ENCODE measurements around the gene ADGRV1. TPM values are rescaled to one million over a fixed set of nuclear protein-coding genes. Genes with fewer than 3 reads are reported as not detected.
A peak's percentile ranks its signal among the peaks of the same experiment; 100 is the strongest.
"Not testable (repeated sequence)": the region's sequence is repeated elsewhere in the genome, so short reads cannot be mapped to it uniquely, and the experiment has no call there.

ADGRV1 gene
- polyA plus RNA-seq, 2 of the 4 experiments (the other 2 are of a cell fraction), result 0.70 to 3.7 TPM

- H3K27ac ChIP-seq; DNase-seq (ENCODE audit: low read depth in 1 of 2, low spot score in 1 of 2); H3K9me3 ChIP-seq; POLR2A ChIA-PET; ATAC-seq; H3K4me3 ChIP-seq; FAIRE-seq; H3K4me2 ChIP-seq; H3K4me1 ChIP-seq; CTCF ChIA-PET: not testable (repeated sequence)
- 48% methylated on average over 5 of the region's 6 CpGs for WGBS (ENCODE audit: missing lambda C conversion rate)
These were observed 61.2 kb downstream of the ADGRV1 start for GRCh38 chr5:90619762-90620161.

DNA sequence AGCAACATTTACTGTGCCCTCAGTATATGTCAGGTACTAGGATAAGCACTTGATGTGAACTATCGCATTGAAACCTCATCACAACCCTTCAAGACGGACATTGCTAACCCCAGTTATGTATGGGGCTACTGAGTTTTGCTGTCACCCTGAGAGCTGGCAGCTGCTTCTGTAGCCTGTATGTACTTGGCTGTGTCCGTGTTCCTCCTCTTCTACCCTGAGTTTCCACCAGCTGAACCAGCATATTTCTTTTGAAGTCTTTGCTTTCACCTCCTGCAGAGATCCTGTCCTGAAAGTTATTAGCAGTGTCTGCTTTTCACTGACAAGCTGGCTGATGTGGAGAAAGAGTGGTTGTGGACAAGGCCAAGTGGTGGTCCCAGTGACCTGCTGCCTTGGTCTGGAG, 63.3 kb downstream of the ADGRV1 start:
- WGBS (ENCODE audit: missing lambda C conversion rate), result 20% methylated on average over 3 of the region's 3 CpGs
- Histone ChIP-seq H3K9me3 (no peaks in the 10 kb centered on the region), H3K4me1 (no peaks in the 10 kb centered on the region), H3K27ac (no peak overlapping the region), H3K4me2 (no peak overlapping the region), H3K4me3 (no peak overlapping the region)
- TF ChIP-seq MYC (IDR thresholded peaks at IDR 0.05; ENCODE audit: borderline replicate concordance, low read length) (no peak), TFCP2L1 (CRISPR knock-in tag; IDR thresholded peaks at IDR 0.05) (no peak), FOXS1 (CRISPR knock-in tag; IDR thresholded peaks at IDR 0.05) (no peak), POLR2AphosphoS2 (conservative IDR thresholded peaks at IDR 0.05; ENCODE audit: low read length) (no peak), RARB (CRISPR knock-in tag; IDR thresholded peaks at IDR 0.05) (no peak)
- ChIA-PET POLR2A (no interaction called here), CTCF (interaction anchor here (0.7 to 1.5 kb wide), 2 partner anchors 10 to 181 kb away, joined by 3 read pairs; no protein-coding TSS in a partner anchor)
- FAIRE-seq (no peak), DNase-seq (ENCODE audit: low read depth in 1 of 2, low spot score in 1 of 2) (no peak), ATAC-seq (no peak)

DNA sequence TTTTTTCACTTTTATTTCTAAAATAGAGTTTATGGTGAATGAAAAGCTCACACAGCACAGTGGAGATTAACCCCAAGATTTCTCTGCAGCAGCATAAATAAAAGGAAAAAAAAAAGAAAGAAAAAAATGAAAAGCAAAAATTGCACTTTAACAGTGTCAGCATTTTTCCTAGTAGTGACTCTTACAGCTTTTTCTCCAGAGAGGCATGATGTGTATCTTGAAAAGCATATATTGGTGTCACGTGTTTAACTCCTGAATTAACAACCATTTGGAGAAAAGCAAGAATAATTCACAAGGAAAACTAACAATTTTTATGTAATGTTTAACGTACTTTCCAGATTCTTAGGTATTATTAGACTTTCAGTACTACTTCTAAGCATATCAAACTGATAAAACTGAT, 67.9 kb downstream of the ADGRV1 start:
- CTCF ChIA-PET, result interaction anchor here (0.6 kb wide), 1 partner anchor 150 kb away, joined by 3 read pairs; no protein-coding TSS in a partner anchor
- no peak for FAIRE-seq
- WGBS (ENCODE audit: missing lambda C conversion rate), result 8% methylated on average over 2 of the region's 2 CpGs

GRCh38 chr5:90628492-90628891, 69.9 kb downstream of the ADGRV1 start:
- no peak for ATAC-seq
- POLR2A ChIA-PET, result no interaction called here
- Histone ChIP-seq H3K27ac (no peak overlapping the region), H3K4me1 (no peaks in the 10 kb centered on the region), H3K4me3 (no peak overlapping the region), H3K4me2 (no peak overlapping the region), H3K9me3 (no peaks in the 10 kb centered on the region)
- DNase-seq (ENCODE audit: low read depth in 1 of 2, low spot score in 1 of 2), result no peak
- CTCF ChIA-PET, result no interaction called here
- TF ChIP-seq, protein P1, sequence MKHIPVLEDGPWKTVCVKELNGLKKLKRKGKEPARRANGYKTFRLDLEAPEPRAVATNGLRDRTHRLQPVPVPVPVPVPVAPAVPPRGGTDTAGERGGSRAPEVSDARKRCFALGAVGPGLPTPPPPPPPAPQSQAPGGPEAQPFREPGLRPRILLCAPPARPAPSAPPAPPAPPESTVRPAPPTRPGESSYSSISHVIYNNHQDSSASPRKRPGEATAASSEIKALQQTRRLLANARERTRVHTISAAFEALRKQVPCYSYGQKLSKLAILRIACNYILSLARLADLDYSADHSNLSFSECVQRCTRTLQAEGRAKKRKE (CRISPR knock-in tag; IDR thresholded peaks at IDR 0.05; ENCODE audit: low read depth), result no peak
- TF ChIP-seq NPAS2 (CRISPR knock-in tag; IDR thresholded peaks at IDR 0.05; ENCODE audit: borderline replicate concordance) (no peak), CEBPB (IDR thresholded peaks at IDR 0.05) (no peak), GATA3 (IDR thresholded peaks at IDR 0.05; ENCODE audit: borderline replicate concordance) (no peak), EHMT2 (IDR thresholded peaks at IDR 0.05; ENCODE audit: low read depth) (no peak), CBX8 (IDR thresholded peaks at IDR 0.05) (no peak), HDAC2 (IDR thresholded peaks at IDR 0.05) (no peak), HOXA7 (CRISPR knock-in tag; IDR thresholded peaks at IDR 0.05) (no peak), FOXS1 (CRISPR knock-in tag; IDR thresholded peaks at IDR 0.05) (no peak), NR3C1 (IDR thresholded peaks at IDR 0.05) (no peak)
- TF ChIP-seq, protein P2, sequence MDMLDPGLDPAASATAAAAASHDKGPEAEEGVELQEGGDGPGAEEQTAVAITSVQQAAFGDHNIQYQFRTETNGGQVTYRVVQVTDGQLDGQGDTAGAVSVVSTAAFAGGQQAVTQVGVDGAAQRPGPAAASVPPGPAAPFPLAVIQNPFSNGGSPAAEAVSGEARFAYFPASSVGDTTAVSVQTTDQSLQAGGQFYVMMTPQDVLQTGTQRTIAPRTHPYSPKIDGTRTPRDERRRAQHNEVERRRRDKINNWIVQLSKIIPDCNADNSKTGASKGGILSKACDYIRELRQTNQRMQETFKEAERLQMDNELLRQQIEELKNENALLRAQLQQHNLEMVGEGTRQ (IDR thresholded peaks at IDR 0.05), result no peak
- FAIRE-seq, result no peak
- WGBS (ENCODE audit: missing lambda C conversion rate), result 23% methylated on average over 6 of the region's 6 CpGs

More for the DNA sequence above, 67.9 kb downstream of the ADGRV1 start:
- Histone ChIP-seq H3K4me1 (no peaks in the 10 kb centered on the region), H3K27ac (no peak overlapping the region), H3K4me2 (no peak overlapping the region), H3K4me3 (no peak overlapping the region), H3K9me3 (no peaks in the 10 kb centered on the region)
- ATAC-seq, result no peak
- POLR2A ChIA-PET, result no interaction called here
- DNase-seq (ENCODE audit: low read depth in 1 of 2, low spot score in 1 of 2), result no peak
- peak; percentile 87 for TF ChIP-seq MAFK (IDR thresholded peaks at IDR 0.05; ENCODE audit: partially characterized antibody)
- TF ChIP-seq RCOR1 (IDR thresholded peaks at IDR 0.05; ENCODE audit: low read depth, low read length), result no peak

- FAIRE-seq (no peak), ATAC-seq (no peak), DNase-seq (ENCODE audit: low read depth in 1 of 2, low spot score in 1 of 2) (no peak)
- POLR2A ChIA-PET, result no interaction called here
- 22% methylated on average over 2 of the region's 2 CpGs for WGBS (ENCODE audit: missing lambda C conversion rate)
- no peaks in the 10 kb centered on the region for H3K4me1 ChIP-seq
- H3K9me3 ChIP-seq, result no peaks in the 10 kb centered on the region
- CTCF ChIA-PET, result no interaction called here
- H3K4me2 ChIP-seq, result no peak overlapping the region
- no peak overlapping the region for H3K4me3 ChIP-seq
- H3K27ac ChIP-seq, result no peak overlapping the region
- no peak for TF ChIP-seq CHD2 (IDR thresholded peaks at IDR 0.05; ENCODE audit: low read length, partially characterized antibody)
- no peak for TF ChIP-seq HOXB13 (CRISPR knock-in tag; IDR thresholded peaks at IDR 0.05; ENCODE audit: low read depth)
- no peak for TF ChIP-seq RARB (CRISPR knock-in tag; IDR thresholded peaks at IDR 0.05)
- TF ChIP-seq BHLHE40 (IDR thresholded peaks at IDR 0.05; ENCODE audit: low read depth, low read length), result no peak
- TF ChIP-seq, protein P3, sequence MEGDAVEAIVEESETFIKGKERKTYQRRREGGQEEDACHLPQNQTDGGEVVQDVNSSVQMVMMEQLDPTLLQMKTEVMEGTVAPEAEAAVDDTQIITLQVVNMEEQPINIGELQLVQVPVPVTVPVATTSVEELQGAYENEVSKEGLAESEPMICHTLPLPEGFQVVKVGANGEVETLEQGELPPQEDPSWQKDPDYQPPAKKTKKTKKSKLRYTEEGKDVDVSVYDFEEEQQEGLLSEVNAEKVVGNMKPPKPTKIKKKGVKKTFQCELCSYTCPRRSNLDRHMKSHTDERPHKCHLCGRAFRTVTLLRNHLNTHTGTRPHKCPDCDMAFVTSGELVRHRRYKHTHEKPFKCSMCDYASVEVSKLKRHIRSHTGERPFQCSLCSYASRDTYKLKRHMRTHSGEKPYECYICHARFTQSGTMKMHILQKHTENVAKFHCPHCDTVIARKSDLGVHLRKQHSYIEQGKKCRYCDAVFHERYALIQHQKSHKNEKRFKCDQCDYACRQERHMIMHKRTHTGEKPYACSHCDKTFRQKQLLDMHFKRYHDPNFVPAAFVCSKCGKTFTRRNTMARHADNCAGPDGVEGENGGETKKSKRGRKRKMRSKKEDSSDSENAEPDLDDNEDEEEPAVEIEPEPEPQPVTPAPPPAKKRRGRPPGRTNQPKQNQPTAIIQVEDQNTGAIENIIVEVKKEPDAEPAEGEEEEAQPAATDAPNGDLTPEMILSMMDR (IDR thresholded peaks at IDR 0.05), result no peak
- TF ChIP-seq KDM1A (IDR thresholded peaks at IDR 0.05; ENCODE audit: low read depth), result no peak
- TF ChIP-seq, protein P2 (IDR thresholded peaks at IDR 0.05), result no peak
- TF ChIP-seq EHMT2 (IDR thresholded peaks at IDR 0.05; ENCODE audit: low read depth), result no peak
- TF ChIP-seq CBX2 (IDR thresholded peaks at IDR 0.05; ENCODE audit: borderline replicate concordance, low read depth), result no peak
- TF ChIP-seq, protein P4, sequence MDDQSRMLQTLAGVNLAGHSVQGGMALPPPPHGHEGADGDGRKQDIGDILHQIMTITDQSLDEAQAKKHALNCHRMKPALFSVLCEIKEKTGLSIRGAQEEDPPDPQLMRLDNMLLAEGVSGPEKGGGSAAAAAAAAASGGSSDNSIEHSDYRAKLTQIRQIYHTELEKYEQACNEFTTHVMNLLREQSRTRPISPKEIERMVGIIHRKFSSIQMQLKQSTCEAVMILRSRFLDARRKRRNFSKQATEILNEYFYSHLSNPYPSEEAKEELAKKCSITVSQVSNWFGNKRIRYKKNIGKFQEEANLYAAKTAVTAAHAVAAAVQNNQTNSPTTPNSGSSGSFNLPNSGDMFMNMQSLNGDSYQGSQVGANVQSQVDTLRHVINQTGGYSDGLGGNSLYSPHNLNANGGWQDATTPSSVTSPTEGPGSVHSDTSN (IDR thresholded peaks at IDR 0.05), result no peak
- no peak for TF ChIP-seq FOXS1 (CRISPR knock-in tag; IDR thresholded peaks at IDR 0.05)
These were observed 74.2 kb downstream of the ADGRV1 start for GRCh38 chr5:90632791-90633190.
